ENCODE results near the gene OR4A16. TPM values are rescaled to one million over a fixed set of nuclear protein-coding genes. Genes with fewer than 3 reads are reported as not detected.

The OR4A16 gene
- total RNA-seq, 1 experiment from 2014 or later, result not detected

DNA sequence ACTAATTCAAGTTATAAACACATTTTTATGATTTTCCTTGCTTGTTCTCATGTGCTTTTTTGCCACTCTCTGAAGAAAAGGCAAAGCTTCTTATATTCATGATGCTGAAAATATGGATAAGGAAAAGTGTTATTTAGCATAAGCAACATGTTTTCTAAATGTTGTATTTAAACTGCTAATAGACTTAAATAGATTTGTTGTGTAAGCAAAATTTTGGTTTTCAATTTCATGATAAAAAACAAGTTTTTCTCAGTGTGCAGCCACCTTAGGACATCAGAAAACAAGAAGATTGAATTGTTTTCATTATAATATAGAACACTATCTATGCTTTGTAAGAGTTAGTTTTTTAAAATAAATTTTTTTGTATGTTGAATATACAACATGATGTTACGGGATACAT, 2.3 kb downstream of the OR4A16 start:
- H2BK15ac ChIP-seq (ENCODE audit: low read depth, low read length), result no peak overlapping the region
- H3T11ph ChIP-seq (ENCODE audit: low read length), result no peak overlapping the region
- H3K4me2 ChIP-seq (ENCODE audit: insufficient read depth, insufficient read length, low read length), result no peak overlapping the region
- no peaks in the 10 kb centered on the region for H3K79me1 ChIP-seq (ENCODE audit: insufficient read depth, low read depth, low read length, poor library complexity, severe bottlenecking)
- DNase-seq, result no peak
- no peaks in the 10 kb centered on the region for H3K79me2 ChIP-seq (ENCODE audit: insufficient read depth, low read length)
- no peak overlapping the region for H3K23ac ChIP-seq (ENCODE audit: insufficient read length, low read depth, low read length)
- no peak overlapping the region for H3K4ac ChIP-seq (ENCODE audit: low read depth, low read length)
- no peak overlapping the region for H3K9ac ChIP-seq (ENCODE audit: extremely low read depth, insufficient read length, low read length)
- no peaks in the 10 kb centered on the region for H3K4me1 ChIP-seq (ENCODE audit: insufficient read depth, low read length)
- TF ChIP-seq, protein P1, sequence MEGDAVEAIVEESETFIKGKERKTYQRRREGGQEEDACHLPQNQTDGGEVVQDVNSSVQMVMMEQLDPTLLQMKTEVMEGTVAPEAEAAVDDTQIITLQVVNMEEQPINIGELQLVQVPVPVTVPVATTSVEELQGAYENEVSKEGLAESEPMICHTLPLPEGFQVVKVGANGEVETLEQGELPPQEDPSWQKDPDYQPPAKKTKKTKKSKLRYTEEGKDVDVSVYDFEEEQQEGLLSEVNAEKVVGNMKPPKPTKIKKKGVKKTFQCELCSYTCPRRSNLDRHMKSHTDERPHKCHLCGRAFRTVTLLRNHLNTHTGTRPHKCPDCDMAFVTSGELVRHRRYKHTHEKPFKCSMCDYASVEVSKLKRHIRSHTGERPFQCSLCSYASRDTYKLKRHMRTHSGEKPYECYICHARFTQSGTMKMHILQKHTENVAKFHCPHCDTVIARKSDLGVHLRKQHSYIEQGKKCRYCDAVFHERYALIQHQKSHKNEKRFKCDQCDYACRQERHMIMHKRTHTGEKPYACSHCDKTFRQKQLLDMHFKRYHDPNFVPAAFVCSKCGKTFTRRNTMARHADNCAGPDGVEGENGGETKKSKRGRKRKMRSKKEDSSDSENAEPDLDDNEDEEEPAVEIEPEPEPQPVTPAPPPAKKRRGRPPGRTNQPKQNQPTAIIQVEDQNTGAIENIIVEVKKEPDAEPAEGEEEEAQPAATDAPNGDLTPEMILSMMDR (conservative IDR thresholded peaks at IDR 0.05), result no peak
- no peak overlapping the region for H3K14ac ChIP-seq (ENCODE audit: insufficient read depth, low read length)
- no peak overlapping the region for H4K5ac ChIP-seq (ENCODE audit: insufficient read length, low read depth, low read length)
- no peaks in the 10 kb centered on the region for H3K23me2 ChIP-seq (ENCODE audit: insufficient read length, low read depth, low read length, poor library complexity, severe bottlenecking)
- H3K4me1 Mint-ChIP-seq, result no peaks in the 10 kb centered on the region
- H2BK12ac ChIP-seq (ENCODE audit: insufficient read length, low read depth, low read length), result no peak overlapping the region
- H3K27ac ChIP-seq (ENCODE audit: insufficient read length, low read depth, low read length), result no peak overlapping the region
- H3K36me3 Mint-ChIP-seq (ENCODE audit: insufficient read depth in 1 of 3, low read depth in 3 of 3), result peaks cover 5 to 23% (median 9%) of the 10 kb centered on the region in 3 experiments; a peak in 5 of 7 replicates
- H2AK5ac ChIP-seq (ENCODE audit: insufficient read length, low read length), result no peak overlapping the region
- no peak overlapping the region for H2BK5ac ChIP-seq (ENCODE audit: insufficient read length, low read length)
- no peak overlapping the region for H2BK20ac ChIP-seq (ENCODE audit: low read depth, low read length, poor library complexity, severe bottlenecking)
- H3K56ac ChIP-seq (ENCODE audit: insufficient read length, low read depth, low read length), result no peak overlapping the region
- no peak overlapping the region for H3K27ac Mint-ChIP-seq
- WGBS (ENCODE audit: extremely low coverage, insufficient read length, low lambda C conversion rate), result 100% methylated on average over 1 of the region's 1 CpG
- no peak overlapping the region for H2BK120ac ChIP-seq (ENCODE audit: low read depth, low read length, poor library complexity, severe bottlenecking)
- H2AFZ ChIP-seq (ENCODE audit: low read length), result no peak overlapping the region
- H3K18ac ChIP-seq (ENCODE audit: insufficient read length, low read depth, low read length), result no peak overlapping the region
- H3K27me3 Mint-ChIP-seq (ENCODE audit: low read depth), result no peaks in the 10 kb centered on the region
- H3K9me3 Mint-ChIP-seq, result peaks cover 79 to 88% of the 10 kb centered on the region in 2 experiments
- H3K27me3 ChIP-seq (ENCODE audit: insufficient read depth, low read length), result no peaks in the 10 kb centered on the region
- H4K20me1 ChIP-seq (ENCODE audit: control insufficient read depth, insufficient read depth, insufficient read length), result no peaks in the 10 kb centered on the region
- H4K8ac ChIP-seq (replicated peaks; ENCODE audit: insufficient read length, low read depth, low read length), result no peak overlapping the region
- no peak overlapping the region for H3K4me3 Mint-ChIP-seq
- no peak overlapping the region for H4K91ac ChIP-seq (ENCODE audit: insufficient read length, low read depth, low read length)
- H3K9me3 ChIP-seq (ENCODE audit: control insufficient read depth, low read depth, low read length), result peaks cover 65% of the 10 kb centered on the region
